Adrenal gland (tissue), 5 donors: Measurements from ENCODE around the gene MVD.

ENCODE experiments used
- CTCF ChIP-seq, 6 experiments: fragments of 450-650 bp in 4 of 6; fragments of 200-600 bp in 2 of 6; sonication (generic) in 1 of 6; IDR thresholded peaks; 1 replicate in 5 of 6; 2 replicates in 1 of 6; pipeline versions ENCODE4 v1.5.1 to v1.8.0; 2016 to 2021; ENCODE audit warnings: antibody characterized with exemption in 6 of 6, mild to moderate bottlenecking in 2 of 6, moderate library complexity in 1 of 6
- POLR2A ChIP-seq, 2 donors: fragments of 450-650 bp; IDR thresholded peaks; one replicate each; pipeline ENCODE4 v1.6.1; 2017; ENCODE audit warnings: antibody characterized with exemption in 2 of 2, mild to moderate bottlenecking in 2 of 2, moderate library complexity in 1 of 2
- donor health status: DM: no; HTN: no; CAD: no.

- no peak for TF ChIP-seq CTCF (IDR thresholded peaks at IDR 0.05)
- no peak for TF ChIP-seq POLR2A (IDR thresholded peaks at IDR 0.05)
Observed at GRCh38 chr16:88693420-88694177, 30.7 kb upstream of the MVD start.
